Astrocyte (in vitro differentiated cells and primary cell): ENCODE measurements around the gene APMAP.

Experiments
- EZH2 ChIP-seq: IDR thresholded peaks from 2 replicates; pipeline ENCODE4 v1.6.1; 2012; ENCODE audit warnings: mild to moderate bottlenecking, low read length, inconsistent platforms; ENCODE audit not compliant: insufficient read depth
- TF ChIP-seq, protein P1 (sequence below): IDR thresholded peaks from 2 replicates; pipeline ENCODE4 v1.5.1; 2011; ENCODE audit warnings: low read depth, mild to moderate bottlenecking, inconsistent platforms, low read length, moderate library complexity; ENCODE audit not compliant: insufficient read depth

DNA sequence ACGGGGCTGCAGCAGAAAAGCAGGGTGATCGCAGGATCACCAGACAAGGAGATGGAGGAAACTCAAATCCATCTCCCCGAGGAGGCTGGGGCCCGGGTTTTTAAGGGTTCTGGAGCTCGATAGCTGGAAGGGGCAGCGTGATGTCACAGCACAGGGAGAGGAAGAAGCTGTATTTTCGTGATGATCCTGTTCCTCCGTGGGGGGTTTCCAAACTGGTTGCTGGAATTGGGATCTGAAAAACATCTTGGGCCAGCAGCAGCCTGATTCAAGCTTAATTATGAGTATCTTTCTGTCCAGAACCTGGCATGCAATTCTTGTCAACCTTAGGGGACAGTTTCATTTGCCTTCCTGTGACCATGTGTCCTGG, 39.4 kb downstream of the APMAP start:
- no peak for TF ChIP-seq EZH2
- TF ChIP-seq, protein P1, sequence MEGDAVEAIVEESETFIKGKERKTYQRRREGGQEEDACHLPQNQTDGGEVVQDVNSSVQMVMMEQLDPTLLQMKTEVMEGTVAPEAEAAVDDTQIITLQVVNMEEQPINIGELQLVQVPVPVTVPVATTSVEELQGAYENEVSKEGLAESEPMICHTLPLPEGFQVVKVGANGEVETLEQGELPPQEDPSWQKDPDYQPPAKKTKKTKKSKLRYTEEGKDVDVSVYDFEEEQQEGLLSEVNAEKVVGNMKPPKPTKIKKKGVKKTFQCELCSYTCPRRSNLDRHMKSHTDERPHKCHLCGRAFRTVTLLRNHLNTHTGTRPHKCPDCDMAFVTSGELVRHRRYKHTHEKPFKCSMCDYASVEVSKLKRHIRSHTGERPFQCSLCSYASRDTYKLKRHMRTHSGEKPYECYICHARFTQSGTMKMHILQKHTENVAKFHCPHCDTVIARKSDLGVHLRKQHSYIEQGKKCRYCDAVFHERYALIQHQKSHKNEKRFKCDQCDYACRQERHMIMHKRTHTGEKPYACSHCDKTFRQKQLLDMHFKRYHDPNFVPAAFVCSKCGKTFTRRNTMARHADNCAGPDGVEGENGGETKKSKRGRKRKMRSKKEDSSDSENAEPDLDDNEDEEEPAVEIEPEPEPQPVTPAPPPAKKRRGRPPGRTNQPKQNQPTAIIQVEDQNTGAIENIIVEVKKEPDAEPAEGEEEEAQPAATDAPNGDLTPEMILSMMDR: no peak
